Measurements from ENCODE around the gene LINGO3. TPM values are rescaled to one million over a fixed set of nuclear protein-coding genes. Genes with fewer than 3 reads are reported as not detected.
A peak's percentile ranks its signal among the peaks of the same experiment; 100 is the strongest.

The LINGO3 gene
- polyA plus RNA-seq = 1.2 and 2.7 TPM in 2 replicates
- polyA minus RNA-seq = 2.5 and 2.7 TPM in 2 replicates

GRCh38 chr19:2308114-2308556 lies at the start of gene LINGO3:
Gene LINGO3 (minus strand): TSS chr19:2308154. CDS start chr19:2291776, 16,378 bp downstream.
- no peaks in the 10 kb centered on the region for H3K79me2 ChIP-seq (replicated peaks; ENCODE audit: insufficient read depth, low read length)
- no peak within 1 kb of the TSS for H3K4me2 ChIP-seq (ENCODE audit: low read length)
- TF ChIP-seq MXI1 (conservative IDR thresholded peaks at IDR 0.05; ENCODE audit: poor library complexity, severe bottlenecking) (peak; percentile 47), SMC3 (conservative IDR thresholded peaks at IDR 0.05; ENCODE audit: poor library complexity) (no peak), EZH2 (IDR thresholded peaks at IDR 0.05; ENCODE audit: borderline replicate concordance, insufficient read depth, low read length, poor library complexity, severe bottlenecking) (no peak)
- H3K9me3 ChIP-seq (ENCODE audit: low read length) = no peaks in the 10 kb centered on the region
- H3K4me3 ChIP-seq (ENCODE audit: low read length) = peak within 1 kb of the TSS; percentile 60
- H3K36me3 ChIP-seq (ENCODE audit: insufficient read depth, low read length) = no peaks in the 10 kb centered on the region
- H3F3A ChIP-seq (ENCODE audit: insufficient read depth, low read length, poor library complexity, severe bottlenecking) = no peaks in the 10 kb centered on the region
- no peak within 1 kb of the TSS for H3K27ac ChIP-seq (ENCODE audit: low read length)
- no peaks in the 10 kb centered on the region for H4K20me1 ChIP-seq (ENCODE audit: insufficient read depth)
- H3K9me2 ChIP-seq (ENCODE audit: insufficient read depth, low read length) = no peaks in the 10 kb centered on the region
- peak within 1 kb of the TSS; percentile 48 for H3K9ac ChIP-seq (ENCODE audit: low read length)
- H2AFZ ChIP-seq (ENCODE audit: low read depth, low read length) = no peak within 1 kb of the TSS
- H3K27me3 ChIP-seq (ENCODE audit: insufficient read depth, low read depth, low read length) = peaks cover 15% of the 10 kb centered on the region

GRCh38 chr19:2356036-2356646 lies 48.2 kb upstream of the LINGO3 start:
- H2AFZ ChIP-seq (ENCODE audit: low read depth, low read length) = no peak overlapping the region
- no peak overlapping the region for H3K4me3 ChIP-seq (ENCODE audit: low read length)
- TF ChIP-seq, protein P1, sequence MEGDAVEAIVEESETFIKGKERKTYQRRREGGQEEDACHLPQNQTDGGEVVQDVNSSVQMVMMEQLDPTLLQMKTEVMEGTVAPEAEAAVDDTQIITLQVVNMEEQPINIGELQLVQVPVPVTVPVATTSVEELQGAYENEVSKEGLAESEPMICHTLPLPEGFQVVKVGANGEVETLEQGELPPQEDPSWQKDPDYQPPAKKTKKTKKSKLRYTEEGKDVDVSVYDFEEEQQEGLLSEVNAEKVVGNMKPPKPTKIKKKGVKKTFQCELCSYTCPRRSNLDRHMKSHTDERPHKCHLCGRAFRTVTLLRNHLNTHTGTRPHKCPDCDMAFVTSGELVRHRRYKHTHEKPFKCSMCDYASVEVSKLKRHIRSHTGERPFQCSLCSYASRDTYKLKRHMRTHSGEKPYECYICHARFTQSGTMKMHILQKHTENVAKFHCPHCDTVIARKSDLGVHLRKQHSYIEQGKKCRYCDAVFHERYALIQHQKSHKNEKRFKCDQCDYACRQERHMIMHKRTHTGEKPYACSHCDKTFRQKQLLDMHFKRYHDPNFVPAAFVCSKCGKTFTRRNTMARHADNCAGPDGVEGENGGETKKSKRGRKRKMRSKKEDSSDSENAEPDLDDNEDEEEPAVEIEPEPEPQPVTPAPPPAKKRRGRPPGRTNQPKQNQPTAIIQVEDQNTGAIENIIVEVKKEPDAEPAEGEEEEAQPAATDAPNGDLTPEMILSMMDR (IDR thresholded peaks at IDR 0.05; ENCODE audit: poor library complexity, severe bottlenecking) = no peak
- no peak for TF ChIP-seq MXI1 (conservative IDR thresholded peaks at IDR 0.05; ENCODE audit: poor library complexity, severe bottlenecking)
- no peak for TF ChIP-seq EP300 (conservative IDR thresholded peaks at IDR 0.05; ENCODE audit: poor library complexity, severe bottlenecking)
- TF ChIP-seq EZH2 (IDR thresholded peaks at IDR 0.05; ENCODE audit: borderline replicate concordance, insufficient read depth, low read length, poor library complexity, severe bottlenecking) = no peak
- TF ChIP-seq POLR2AphosphoS5 (IDR thresholded peaks at IDR 0.05) = no peak
- TF ChIP-seq, protein P2, sequence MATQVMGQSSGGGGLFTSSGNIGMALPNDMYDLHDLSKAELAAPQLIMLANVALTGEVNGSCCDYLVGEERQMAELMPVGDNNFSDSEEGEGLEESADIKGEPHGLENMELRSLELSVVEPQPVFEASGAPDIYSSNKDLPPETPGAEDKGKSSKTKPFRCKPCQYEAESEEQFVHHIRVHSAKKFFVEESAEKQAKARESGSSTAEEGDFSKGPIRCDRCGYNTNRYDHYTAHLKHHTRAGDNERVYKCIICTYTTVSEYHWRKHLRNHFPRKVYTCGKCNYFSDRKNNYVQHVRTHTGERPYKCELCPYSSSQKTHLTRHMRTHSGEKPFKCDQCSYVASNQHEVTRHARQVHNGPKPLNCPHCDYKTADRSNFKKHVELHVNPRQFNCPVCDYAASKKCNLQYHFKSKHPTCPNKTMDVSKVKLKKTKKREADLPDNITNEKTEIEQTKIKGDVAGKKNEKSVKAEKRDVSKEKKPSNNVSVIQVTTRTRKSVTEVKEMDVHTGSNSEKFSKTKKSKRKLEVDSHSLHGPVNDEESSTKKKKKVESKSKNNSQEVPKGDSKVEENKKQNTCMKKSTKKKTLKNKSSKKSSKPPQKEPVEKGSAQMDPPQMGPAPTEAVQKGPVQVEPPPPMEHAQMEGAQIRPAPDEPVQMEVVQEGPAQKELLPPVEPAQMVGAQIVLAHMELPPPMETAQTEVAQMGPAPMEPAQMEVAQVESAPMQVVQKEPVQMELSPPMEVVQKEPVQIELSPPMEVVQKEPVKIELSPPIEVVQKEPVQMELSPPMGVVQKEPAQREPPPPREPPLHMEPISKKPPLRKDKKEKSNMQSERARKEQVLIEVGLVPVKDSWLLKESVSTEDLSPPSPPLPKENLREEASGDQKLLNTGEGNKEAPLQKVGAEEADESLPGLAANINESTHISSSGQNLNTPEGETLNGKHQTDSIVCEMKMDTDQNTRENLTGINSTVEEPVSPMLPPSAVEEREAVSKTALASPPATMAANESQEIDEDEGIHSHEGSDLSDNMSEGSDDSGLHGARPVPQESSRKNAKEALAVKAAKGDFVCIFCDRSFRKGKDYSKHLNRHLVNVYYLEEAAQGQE (IDR thresholded peaks at IDR 0.05; ENCODE audit: borderline replicate concordance) = no peak
- no peak for TF ChIP-seq TAF1 (IDR thresholded peaks at IDR 0.05; ENCODE audit: low read depth)
- no peak for TF ChIP-seq RAD21 (conservative IDR thresholded peaks at IDR 0.05)
- no peak for TF ChIP-seq SMC3 (conservative IDR thresholded peaks at IDR 0.05; ENCODE audit: poor library complexity)
- H3K36me3 ChIP-seq (ENCODE audit: insufficient read depth, low read length) = no peaks in the 10 kb centered on the region
- H3K9ac ChIP-seq (ENCODE audit: low read length) = no peak overlapping the region
- no peaks in the 10 kb centered on the region for H3F3A ChIP-seq (ENCODE audit: insufficient read depth, low read length, poor library complexity, severe bottlenecking)
- H3K9me2 ChIP-seq (ENCODE audit: insufficient read depth, low read length) = no peaks in the 10 kb centered on the region
- H4K20me1 ChIP-seq (ENCODE audit: insufficient read depth) = no peaks in the 10 kb centered on the region
- H3K27me3 ChIP-seq (ENCODE audit: insufficient read depth, low read depth, low read length) = no peaks in the 10 kb centered on the region
- H3K79me2 ChIP-seq (replicated peaks; ENCODE audit: insufficient read depth, low read length) = no peaks in the 10 kb centered on the region
- no peaks in the 10 kb centered on the region for H3K9me3 ChIP-seq (ENCODE audit: low read length)
- H3K4me2 ChIP-seq (ENCODE audit: low read length) = no peak overlapping the region
- no peak overlapping the region for H3K27ac ChIP-seq (ENCODE audit: low read length)

Measured in neural cell (in vitro differentiated cells).